Activated CD8-positive, alpha-beta memory T cell treated with anti-CD3 and anti-CD28 coated beads, Interleukin-2, amount 50 U/mL, for 4 hours (primary cell): ENCODE data around the gene ARHGAP12.
"Not testable (repeated sequence)": the region's sequence is repeated elsewhere in the genome, so short reads cannot be mapped to it uniquely, and the experiment has no call there.

Experiments used
- DNase-seq: peaks from one replicate; pipeline ENCODE4 v3.0.0-alpha.2; 2020

The ARHGAP12 gene, protein sequence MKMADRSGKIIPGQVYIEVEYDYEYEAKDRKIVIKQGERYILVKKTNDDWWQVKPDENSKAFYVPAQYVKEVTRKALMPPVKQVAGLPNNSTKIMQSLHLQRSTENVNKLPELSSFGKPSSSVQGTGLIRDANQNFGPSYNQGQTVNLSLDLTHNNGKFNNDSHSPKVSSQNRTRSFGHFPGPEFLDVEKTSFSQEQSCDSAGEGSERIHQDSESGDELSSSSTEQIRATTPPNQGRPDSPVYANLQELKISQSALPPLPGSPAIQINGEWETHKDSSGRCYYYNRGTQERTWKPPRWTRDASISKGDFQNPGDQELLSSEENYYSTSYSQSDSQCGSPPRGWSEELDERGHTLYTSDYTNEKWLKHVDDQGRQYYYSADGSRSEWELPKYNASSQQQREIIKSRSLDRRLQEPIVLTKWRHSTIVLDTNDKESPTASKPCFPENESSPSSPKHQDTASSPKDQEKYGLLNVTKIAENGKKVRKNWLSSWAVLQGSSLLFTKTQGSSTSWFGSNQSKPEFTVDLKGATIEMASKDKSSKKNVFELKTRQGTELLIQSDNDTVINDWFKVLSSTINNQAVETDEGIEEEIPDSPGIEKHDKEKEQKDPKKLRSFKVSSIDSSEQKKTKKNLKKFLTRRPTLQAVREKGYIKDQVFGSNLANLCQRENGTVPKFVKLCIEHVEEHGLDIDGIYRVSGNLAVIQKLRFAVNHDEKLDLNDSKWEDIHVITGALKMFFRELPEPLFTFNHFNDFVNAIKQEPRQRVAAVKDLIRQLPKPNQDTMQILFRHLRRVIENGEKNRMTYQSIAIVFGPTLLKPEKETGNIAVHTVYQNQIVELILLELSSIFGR

DNA sequence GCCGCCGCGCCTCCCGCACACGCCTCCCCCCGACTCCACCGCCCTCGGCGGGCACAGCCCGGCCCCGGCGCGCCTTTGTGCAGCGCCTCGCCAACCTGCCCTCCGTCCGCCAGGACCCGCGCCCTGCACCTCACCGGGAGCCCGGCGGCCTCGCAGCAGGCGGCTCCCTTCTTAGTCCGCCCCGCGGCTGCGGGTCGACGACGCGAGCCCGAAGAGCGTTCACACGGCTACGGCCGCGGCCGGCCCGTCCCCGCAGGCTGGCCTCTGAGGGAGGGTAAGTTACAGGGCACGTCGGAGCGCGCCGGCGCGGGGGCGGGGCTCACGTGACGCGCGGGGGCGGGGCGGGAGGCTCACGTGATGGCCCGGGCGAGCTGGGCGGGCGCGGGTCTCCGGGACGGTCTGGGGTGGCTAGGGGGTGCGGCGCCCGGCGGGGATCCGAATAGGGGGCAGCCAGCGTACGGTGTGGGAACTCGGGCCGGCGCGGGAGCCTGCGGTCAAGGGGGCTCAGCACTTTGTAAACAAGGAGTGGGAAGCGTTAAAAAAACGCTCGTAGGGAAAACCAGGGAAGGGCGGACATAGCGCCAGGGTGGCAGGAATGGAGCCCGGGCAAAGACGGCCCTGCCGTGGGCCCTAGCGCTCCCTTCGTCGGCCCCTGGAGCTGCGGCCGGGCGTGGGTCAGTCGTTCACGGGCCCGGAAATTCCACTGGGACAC lies at the start of gene ARHGAP12:
Gene ARHGAP12, minus strand, starts transcription at position 283 of the 712 bp plus-strand sequence. CDS start 19,976 bp downstream, outside the sequence.
- DNase-seq: peak; percentile 85

DNA sequence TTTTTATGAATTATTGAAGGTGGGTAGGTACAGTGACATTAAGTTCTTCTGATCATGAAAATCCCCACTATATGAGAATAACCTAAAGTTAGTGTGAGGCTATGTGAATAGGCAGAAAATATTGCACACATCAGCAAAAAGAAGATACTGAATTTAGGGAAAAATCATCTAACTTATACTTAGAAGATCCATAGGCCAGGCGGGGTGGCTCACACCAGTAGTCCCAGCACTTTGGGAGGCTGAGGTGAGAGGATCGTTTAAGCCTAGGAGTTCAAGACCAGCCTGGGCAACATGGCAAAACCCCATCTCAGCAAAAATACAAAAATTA lies 49.5 kb upstream of the ARHGAP12 start:
- no peak for DNase-seq

DNA sequence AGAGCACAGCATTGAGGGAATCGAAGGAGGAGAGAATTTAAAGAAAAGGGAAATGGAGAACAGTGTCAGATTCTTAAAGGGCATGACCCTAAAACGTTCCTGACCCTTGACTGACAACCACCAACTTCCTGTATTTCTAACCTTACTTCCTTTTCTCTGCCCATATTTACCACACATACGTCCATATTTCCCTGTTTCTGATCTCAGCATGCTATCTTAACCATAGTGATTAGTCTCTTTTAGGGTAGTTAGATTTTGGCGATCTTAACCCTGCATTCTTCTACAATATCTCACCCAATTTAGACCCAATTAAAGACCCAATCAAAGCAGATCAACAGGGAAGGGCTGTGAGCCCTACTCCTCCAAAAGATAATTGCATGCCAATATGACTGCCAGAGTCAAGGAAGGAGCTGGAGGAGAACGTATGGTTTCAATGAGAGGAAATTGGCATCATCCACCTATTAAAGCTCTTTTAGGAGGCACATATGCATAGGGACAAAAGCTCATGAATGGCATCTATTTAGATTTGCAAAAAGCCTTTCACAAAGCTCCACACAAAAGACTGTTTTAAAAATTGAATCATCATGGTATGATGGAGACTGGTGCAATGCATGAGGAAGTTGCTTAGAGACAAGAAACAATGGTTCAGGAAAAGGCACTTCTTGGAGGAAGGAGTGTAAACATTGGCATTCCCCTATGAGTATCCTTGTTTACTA lies 49.0 kb upstream of the ARHGAP12 start:
- DNase-seq: no peak

DNA sequence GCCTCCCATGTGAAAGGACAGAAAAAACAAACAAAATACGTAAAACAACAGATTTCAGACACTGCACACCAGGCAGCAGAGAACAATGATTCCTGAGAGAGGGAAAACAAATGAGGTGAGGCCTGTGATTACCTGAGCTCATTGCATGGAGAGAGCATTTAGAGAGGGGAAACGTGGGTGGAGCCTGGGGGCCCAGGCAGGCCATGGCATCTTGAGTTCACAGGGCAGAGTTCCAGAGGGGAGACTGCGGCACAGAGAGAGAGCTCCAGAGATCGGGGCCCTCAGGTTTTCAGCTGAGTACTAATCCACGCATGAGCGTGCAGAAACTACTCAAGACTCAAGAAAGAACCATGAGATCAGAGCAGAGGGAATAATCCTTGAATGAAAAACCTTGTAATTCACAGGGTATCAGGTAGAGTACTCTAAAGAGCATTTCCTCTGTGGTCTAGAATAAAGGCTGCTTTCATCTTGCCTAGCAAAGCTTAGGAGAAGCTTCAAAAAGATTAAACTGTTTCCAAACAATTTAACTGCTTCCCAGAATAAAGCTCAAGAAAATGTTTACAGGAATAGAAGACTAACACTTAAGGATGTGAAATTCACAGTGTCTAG lies 46.6 kb upstream of the ARHGAP12 start:
- DNase-seq: no peak

DNA sequence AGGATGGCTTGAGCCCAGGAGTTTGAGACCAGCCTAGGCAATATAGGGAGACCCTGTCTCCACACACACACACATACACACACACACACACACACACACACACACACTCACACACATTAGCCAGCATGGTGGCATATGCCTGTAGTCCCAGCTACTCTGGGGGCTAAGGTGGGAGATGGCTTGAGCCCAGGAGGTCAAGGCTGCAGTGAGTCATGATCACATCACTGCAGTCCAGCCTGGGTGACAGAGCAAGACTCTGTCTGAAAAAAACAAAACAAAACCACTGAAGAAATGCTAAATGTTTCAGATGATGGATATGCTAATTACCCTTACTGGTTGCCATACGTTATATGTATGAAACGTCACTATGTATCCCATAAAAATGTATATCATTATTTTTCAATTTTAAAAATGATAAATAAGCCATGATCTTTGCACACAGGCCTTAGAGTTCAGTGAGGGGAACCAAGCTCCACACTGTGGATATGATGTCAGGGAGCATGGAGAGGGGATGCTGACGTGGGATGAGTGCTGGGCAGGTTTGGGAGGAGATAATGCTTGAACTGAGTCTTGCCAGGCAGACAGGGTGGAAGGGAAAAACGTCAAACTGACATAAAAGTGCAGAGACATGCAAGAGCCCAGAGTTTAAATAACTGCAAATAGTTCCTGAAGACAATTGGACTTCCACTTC lies 45.9 kb upstream of the ARHGAP12 start:
- DNase-seq: no peak

DNA sequence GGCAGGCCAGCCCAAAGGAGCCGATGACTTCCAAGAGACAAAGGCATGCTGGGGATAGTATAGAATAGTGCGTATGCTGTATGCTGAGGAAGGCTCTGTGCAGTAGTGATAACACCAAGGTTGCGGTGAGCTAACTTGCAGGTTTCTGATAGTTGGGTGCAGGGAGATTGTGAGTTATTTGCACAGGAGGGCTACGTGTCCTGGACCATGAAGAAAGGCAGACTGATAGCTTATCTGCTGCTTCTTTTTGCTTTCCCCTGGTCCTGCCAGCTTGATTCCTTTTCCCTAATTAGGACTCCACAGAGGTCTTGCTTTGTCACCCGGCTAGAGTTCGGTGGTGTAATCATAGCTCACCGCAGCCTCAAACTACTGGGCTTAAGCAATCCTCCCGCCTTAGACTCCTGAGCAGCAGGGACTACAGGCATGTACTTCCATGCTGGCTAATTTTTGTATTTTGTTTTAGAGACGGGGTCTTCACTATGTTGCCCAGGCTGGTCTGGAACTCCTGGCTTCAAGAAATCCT lies 43.9 kb upstream of the ARHGAP12 start:
- DNase-seq: no peak

DNA sequence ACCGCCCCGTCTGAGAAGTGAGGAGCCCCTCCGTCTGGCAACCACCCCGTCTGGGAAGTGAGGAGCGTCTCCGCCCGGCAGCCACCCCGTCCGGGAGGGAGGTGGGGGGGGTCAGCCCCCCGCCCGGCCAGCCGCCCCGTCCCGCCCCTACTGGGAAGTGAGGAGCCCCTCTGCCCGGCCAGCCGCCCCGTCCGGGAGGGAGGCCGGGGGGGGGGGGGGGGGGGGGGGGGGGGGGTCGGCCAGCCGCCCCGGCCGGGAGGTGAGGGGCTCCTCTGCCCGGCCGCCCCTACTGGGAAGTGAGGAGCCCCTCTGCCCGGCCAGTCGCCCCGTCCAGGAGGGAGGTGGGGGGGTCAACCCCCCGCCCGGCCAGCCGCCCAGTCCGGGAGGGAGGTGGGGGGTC lies 41.2 kb upstream of the ARHGAP12 start:
- not testable (repeated sequence) for DNase-seq

DNA sequence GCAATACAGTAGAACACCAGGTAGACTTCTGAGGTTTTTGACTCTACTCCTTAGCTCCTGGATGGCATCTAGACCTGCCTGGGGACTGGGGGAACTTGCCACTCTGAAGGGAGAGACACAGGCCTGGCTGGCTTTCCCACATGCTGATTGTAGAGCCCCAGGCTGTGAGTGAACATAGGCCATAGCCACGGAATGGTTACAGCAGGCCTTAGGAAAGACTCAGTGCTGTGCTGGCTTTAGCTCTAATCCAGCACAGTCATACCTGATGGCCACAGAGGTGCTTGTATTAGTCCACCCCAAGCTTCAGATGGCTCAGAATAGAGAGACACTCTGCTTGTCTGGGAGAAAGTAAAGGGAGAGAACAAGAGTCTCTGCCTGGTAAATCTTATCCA lies 35.0 kb upstream of the ARHGAP12 start:
- no peak for DNase-seq

DNA sequence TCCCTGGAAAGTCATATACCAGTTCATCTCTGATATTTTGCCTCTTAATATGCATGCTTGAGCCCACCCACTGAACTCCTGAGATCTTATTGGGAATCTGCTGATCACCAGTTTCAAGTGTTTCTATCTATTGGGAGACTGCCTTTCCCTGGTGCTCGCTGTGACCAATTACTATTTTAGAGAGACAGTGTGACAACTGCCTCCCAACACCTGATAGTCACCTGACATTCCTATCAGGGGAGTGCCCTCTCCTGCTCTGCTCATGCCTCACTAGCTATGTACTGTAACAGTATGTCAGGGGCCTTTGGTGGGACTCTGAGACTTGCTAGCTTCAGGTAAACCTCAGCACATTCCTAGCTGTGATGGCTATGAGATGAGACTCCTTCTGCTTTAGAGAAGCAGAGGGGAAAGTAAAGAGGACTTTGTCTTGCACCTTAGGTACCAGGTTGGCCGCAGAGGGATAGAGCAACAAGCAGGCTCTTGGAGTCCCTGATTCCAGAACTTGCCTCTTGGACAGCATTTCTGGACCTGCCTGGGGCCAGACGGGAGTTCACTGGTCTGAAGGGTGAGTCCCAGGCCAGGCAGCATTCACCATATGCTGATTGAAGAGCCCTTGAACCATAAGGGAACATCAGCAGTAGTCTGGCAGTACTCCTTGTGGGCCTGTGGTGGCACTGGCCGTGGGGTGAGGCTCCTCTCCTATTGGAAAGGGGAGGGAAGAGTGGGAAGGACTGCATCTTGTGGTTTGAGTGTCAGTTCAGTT lies 34.4 kb upstream of the ARHGAP12 start:
- DNase-seq: no peak

DNA sequence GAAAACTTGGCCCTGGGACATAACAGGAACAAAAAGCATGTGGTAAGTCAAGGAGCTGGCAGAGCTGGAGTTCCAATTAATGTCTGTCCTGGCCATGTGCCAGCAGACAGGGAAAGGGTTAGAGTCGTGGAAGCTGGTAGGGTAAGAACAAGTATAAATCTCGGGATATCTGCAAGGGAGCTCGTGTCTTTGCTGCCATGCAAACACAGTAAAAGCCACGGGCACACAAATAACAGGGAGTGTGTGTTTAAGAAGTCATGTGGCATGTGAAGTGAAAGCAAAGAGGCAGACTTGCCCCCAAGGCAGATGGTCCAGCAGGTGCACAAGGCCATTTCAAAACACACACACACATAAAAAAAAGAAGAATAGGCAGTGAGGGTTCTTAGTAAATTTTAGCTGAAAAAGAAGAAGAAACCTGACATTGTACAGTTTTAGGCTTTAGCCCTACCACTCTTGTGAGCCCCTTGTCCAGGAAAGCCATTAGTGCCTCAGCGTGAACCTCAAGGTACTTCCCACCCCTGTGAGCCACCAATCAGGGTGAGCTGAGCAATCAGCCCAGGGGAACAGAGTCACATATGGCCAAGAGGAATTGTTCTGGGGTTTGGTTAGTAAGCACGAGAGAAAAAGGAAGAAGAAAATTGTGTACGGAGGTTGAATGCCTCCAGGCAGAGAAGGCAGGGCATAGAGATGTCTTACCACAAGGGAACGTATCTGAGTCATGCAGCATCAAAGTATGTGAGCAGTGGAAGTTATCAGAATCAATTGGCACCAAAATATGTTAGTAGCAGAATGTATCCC lies 32.8 kb upstream of the ARHGAP12 start:
- no peak for DNase-seq

DNA sequence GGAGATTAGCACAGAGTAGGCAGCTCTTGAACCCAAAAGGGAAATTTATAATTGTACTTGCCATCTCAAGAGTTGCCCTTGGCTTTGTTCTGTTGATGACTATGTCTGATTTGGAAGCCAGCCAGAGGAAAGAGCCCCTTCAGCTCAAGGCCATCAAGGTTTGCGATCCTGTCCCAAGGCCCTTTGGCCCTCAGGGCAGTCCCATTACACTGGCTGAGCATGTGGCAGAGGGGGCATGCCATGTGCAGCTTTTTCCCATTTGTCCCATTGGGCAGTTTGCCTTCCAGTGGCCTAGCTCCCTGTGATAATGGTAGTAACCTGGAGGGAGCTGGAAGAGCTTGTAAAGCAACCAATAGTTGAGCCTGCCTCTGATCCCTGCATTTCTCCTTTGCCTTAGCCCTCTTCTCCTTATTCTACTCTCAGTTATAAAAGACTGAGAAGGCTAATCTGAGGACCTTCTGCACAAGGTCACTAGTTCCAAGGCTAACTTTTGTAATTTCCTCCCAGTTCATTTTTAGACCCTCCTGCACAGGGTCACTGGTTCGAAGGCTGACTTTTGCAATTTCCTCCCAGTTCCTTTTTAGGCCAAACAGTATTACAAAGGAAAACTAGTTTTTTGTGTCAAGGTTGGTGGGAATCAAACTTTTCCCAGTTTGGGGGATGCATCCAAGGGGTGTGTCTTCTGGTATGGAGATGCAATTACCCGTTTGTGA lies 31.0 kb upstream of the ARHGAP12 start:
- no peak for DNase-seq

DNA sequence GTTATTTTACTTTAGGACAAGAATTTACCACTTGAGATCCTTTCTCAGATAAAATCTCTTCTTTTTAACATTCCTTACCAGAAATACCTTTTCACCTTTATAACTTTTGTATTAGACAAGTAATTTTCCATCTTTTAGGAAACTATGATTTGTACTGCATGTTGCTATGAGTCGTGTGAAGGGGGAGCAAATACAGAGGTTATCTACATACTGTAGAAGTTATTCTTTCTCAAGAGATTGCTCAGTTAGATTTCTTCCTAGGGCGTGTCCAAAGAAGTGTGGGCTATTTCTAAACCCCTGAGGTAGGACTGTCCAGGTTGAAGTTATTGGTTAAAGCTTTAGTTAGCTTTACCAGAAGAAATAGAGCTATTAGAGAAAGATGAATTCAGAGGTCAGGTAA lies 30.2 kb upstream of the ARHGAP12 start:
- no peak for DNase-seq

DNA sequence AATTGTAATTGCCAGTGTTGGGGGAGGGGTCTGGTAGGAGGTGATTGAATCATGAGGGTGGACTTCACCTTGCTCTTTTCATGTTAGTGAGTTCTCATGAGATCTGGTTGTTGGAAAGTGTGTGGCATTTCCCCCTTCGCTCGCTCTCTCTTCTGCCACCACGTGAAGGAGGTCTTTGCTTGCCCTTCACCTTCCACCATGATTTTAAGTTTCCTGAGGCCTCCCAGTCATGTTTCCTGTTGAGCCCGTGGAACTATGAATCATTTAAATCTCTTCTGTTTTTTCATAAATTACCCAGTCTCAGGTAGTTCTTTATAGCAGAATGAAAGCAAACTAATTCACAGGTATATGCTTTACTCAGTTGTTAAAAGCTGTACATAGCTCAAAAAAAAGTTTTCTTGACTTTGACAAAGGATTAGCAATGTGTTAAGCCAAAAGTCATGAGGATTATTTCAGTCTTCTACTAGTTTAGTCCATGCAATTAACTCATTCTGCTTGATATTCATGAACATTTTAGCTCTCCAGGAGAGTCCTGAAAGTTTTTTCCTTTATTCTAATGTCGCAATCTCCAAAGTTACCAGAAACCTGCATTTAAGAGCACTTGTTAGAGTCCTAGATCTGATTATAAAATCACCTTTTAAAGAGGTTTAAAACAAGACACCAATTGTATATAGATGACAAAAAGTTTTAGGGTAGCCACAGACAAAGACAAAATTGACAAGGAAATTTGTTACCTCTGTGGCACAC lies 27.7 kb upstream of the ARHGAP12 start:
- DNase-seq: no peak

DNA sequence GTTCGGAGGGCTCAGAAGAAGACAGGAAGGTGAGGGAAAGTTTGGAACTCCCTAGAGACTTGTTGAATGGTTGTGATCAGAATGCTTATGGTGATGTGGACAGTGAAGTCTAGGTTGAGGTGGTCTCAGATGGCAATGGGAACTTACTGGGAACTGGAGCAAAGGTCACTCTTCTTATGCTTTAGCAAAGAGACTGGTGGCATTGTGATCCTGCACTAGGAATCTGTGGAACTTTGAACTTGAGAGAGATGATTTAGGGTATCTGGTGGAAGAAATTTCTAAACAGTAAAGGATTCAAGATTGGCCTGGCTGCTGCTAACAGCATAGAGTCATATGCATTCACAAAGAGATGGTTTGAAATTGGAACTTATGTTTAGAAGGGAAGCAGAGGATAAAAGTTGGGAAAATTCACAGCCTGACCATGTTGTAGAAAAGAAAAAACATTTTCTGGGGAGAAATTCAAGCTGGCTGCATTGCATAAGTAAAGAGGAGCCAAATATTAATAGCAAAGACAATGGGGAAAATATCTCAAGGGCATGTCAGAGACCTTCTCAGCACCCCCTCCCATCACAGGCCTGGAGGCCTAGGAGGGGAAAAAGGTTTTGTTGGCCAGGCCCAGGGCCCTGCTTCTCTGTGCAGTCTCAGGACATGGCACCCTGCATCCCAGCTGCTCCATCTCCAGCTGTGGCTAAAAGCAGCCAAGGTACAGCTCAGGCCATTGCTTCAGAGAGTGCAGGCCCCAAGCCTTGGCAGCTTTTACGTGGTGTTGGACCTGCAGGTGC lies 26.0 kb upstream of the ARHGAP12 start:
- DNase-seq: no peak

DNA sequence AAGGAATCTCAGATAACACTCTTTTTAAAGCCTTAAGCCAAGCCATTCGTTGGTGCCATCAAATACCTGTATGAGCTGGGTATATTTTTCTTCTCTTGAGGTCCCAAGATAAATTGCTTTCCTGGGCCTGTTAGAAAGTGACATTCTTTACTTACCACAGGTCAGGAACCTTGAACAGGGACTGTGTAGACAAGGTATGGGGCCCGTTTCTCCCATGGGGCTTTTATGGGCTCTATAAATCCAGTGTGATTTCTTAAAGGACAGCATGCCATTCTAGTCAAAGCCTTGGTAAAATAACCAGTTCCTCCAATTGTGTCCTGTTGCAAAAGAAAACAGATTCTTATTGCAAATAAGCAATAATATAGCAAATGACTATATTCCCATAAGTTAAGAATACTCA lies 24.8 kb upstream of the ARHGAP12 start:
- no peak for DNase-seq

DNA sequence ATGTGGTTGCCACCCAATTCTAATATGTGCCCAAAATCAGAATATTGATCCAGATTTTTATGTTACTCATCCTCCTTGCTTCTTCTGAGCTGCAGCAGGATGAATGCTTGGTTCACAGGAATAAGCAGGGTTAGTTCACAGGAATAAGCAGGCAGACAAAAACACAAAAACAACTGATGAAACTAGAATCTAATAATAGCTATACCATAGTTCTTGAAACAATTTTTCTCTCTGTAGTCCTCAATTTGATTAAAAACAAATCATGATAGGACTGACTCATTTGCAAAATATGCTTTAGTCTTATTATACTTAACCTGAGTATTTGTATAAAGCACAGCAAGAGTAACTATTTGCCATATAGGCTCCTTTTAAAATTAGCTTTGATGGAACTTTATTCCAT lies 24.4 kb upstream of the ARHGAP12 start:
- no peak for DNase-seq

DNA sequence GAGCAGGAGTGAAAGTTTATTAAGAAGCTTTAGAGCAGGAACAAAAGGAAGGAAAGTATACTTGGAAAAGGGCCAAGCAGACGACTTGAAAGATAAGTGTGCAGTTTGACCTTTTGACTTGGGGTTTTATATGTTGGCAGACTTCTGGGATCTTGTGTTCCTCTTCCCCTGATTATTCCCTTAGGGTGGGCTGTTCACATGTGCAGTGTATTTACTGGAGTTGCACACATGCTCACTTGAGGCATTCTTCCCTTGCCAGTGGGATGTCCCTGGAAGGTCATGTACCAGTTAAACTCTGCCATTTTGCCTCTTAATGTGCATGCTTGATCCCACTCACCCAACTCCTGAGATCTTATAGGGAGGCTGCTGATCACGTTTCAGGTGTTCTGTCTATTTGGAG lies 23.4 kb upstream of the ARHGAP12 start:
- DNase-seq: no peak

DNA sequence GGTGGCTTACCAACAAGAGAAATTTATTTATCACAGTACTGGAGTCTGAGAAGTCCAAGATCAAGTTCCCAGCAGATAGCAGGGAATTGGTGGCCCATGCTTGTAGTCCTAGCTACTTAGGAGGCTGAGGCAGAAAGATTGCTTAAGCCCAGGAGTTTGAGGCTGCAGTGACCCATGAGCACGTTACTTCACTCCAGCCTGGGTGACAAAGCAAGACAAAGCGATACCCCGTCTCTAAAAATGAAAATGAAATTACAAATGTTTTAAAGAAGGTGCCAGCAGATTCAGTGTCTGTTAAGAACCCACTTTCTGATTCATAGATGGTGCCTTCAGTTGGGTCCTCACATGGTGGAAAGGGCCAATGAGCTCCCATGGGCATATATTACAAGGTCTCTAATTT lies 20.6 kb upstream of the ARHGAP12 start:
- no peak for DNase-seq
